ENCODE data around the gene VPS45. TPM values are rescaled to one million over a fixed set of nuclear protein-coding genes. Genes with fewer than 3 reads are reported as not detected.

Gene VPS45
- total and polyA plus RNA-seq, 2 of the 8 experiments (the other 6 are each of a cell fraction or from before 2014, with no cell fraction given): 19.1 to 27.6 TPM

- no peak overlapping the region for H2BK5ac ChIP-seq (ENCODE audit: low read depth, low read length)
- H3K27me3 ChIP-seq (replicated peaks in 1 of 4; ENCODE audit: control insufficient read depth in 3 of 4, extremely low read depth in 1 of 4, insufficient read depth in 3 of 4, low read length in 3 of 4): no peaks in the 10 kb centered on the region
- no peak overlapping the region for H3K23ac ChIP-seq (ENCODE audit: insufficient read length)
- no peak overlapping the region for H2BK15ac ChIP-seq (ENCODE audit: low read length)
- H3K9me3 ChIP-seq (ENCODE audit: insufficient read depth in 2 of 2, low read depth in 1 of 2, low read length in 1 of 2): no peaks in the 10 kb centered on the region
- no peak overlapping the region for H4K91ac ChIP-seq (replicated peaks; ENCODE audit: insufficient read length, low read length)
- H3K9ac ChIP-seq (replicated peaks in 1 of 4; ENCODE audit: extremely low read depth in 1 of 4, low read depth in 3 of 4, low read length in 3 of 4): no peak overlapping the region
- no peaks in the 10 kb centered on the region for H3K79me1 ChIP-seq (ENCODE audit: low read depth, low read length)
- ChIA-PET CTCF (ENCODE audit: partially characterized antibody) (interaction anchor here (1.2 to 1.6 kb wide), 2 partner anchors 11 to 109 kb away, joined by 4 to 5 read pairs; no protein-coding TSS in a partner anchor), POLR2A (ENCODE audit: partially characterized antibody) (interaction anchor here (1.0 to 1.5 kb wide), 3 partner anchors 19 to 296 kb away, joined by 3 to 6 read pairs (median 3); a partner anchor contains a TSS)
- no peak overlapping the region for H4K5ac ChIP-seq (ENCODE audit: insufficient read length, low read depth, low read length)
- no peak overlapping the region for H3K56ac ChIP-seq (replicated peaks; ENCODE audit: insufficient read length, low read depth, low read length)
- H2BK12ac ChIP-seq (ENCODE audit: low read depth, low read length): no peak overlapping the region
- no peak overlapping the region for H3K4ac ChIP-seq (replicated peaks; ENCODE audit: insufficient read length, low read depth, low read length)
- no peak overlapping the region for H3K4me2 ChIP-seq (ENCODE audit: insufficient read depth in 1 of 2, low read depth in 2 of 2, low read length in 2 of 2)
- H3K14ac ChIP-seq (ENCODE audit: insufficient read length): no peak overlapping the region
- no peak overlapping the region for H2AFZ ChIP-seq (ENCODE audit: low read length)
- no peak overlapping the region for H4K8ac ChIP-seq (ENCODE audit: extremely low read depth, insufficient read depth, low read length)
- no peaks in the 10 kb centered on the region for H3K79me2 ChIP-seq (ENCODE audit: control insufficient read depth in 1 of 2, insufficient read depth in 2 of 2, low read length in 2 of 2)
- no peak overlapping the region for H2BK120ac ChIP-seq (replicated peaks; ENCODE audit: low read depth, low read length)
- DNase-seq (ENCODE audit: low read depth in 1 of 2, low spot score in 2 of 2): no peak
- H3K4me1 ChIP-seq (replicated peaks in 1 of 4; ENCODE audit: control insufficient read depth in 3 of 4, insufficient read depth in 4 of 4, low read length in 3 of 4): peaks cover 0 to 3% (median 0%) of the 10 kb centered on the region in 4 experiments; a peak in 1 of 7 replicates
- H2BK20ac ChIP-seq (ENCODE audit: low read length): no peak overlapping the region
- WGBS, 2 experiments (ENCODE audit: extremely low coverage in 1 of 2, insufficient coverage in 1 of 2, insufficient read length in 1 of 2, insufficient replicate concordance in 2 of 2, low coverage in 1 of 2, low lambda C conversion rate in 2 of 2, missing lambda C conversion rate in 1 of 2): 98% methylated on average over 3 of the region's 3 CpGs; no CpG with 5 or more reads in 1 of the 2 experiments
- H3K36me3 ChIP-seq (ENCODE audit: control insufficient read depth in 2 of 4, insufficient read depth in 4 of 4, low read length in 3 of 4): no peaks in the 10 kb centered on the region
- no peak overlapping the region for H2AK5ac ChIP-seq (ENCODE audit: low read depth, low read length)
- no peaks in the 10 kb centered on the region for H3K23me2 ChIP-seq (ENCODE audit: low read depth, low read length)
- no peaks in the 10 kb centered on the region for H4K20me1 ChIP-seq (replicated peaks in 1 of 2; ENCODE audit: control insufficient read depth in 1 of 2, insufficient read depth in 2 of 2, low read length in 2 of 2)
- no peak overlapping the region for H3K27ac ChIP-seq (ENCODE audit: low read depth, low read length)
- H3K18ac ChIP-seq (ENCODE audit: extremely low read depth, low read length): no peak overlapping the region
- H3K4me3 ChIP-seq (ENCODE audit: extremely low read depth in 1 of 4, insufficient read depth in 2 of 4, low read depth in 3 of 4, low read length in 4 of 4): no peak overlapping the region
- FAIRE-seq: no peak
- TF ChIP-seq SIX5 (IDR thresholded peaks at IDR 0.05; ENCODE audit: low read depth, low read length) (no peak), FOSL1 (IDR thresholded peaks at IDR 0.05; ENCODE audit: insufficient read depth, low read depth, low read length) (no peak), EZH2 (IDR thresholded peaks at IDR 0.05; ENCODE audit: low read depth, low read length, severe bottlenecking) (no peak), KDM1A (IDR thresholded peaks at IDR 0.05; ENCODE audit: borderline replicate concordance, low read length) (no peak), POU5F1 (IDR thresholded peaks at IDR 0.05; ENCODE audit: low read depth, low read length) (no peak), JUND (IDR thresholded peaks at IDR 0.05; ENCODE audit: low read length) (no peak), YY1 (IDR thresholded peaks at IDR 0.05; ENCODE audit: low read depth, low read length) (no peak), TBP (IDR thresholded peaks at IDR 0.05; ENCODE audit: low read depth, low read length) (no peak), RNF2 (IDR thresholded peaks at IDR 0.05; ENCODE audit: borderline replicate concordance, low read depth, low read length, missing control alignments, poor library complexity, severe bottlenecking) (no peak), GTF2F1 (IDR thresholded peaks at IDR 0.05; ENCODE audit: borderline replicate concordance, low read depth, low read length) (no peak), SUZ12 (IDR thresholded peaks at IDR 0.05; ENCODE audit: low read length) (no peak), JUN (IDR thresholded peaks at IDR 0.05; ENCODE audit: low read depth, low read length) (no peak), CHD1 (IDR thresholded peaks at IDR 0.05; ENCODE audit: low read depth, low read length) (no peak), CHD2 (IDR thresholded peaks at IDR 0.05; ENCODE audit: low read length) (no peak), RFX5 (IDR thresholded peaks at IDR 0.05; ENCODE audit: borderline replicate concordance, low read depth, low read length) (no peak)
These were observed 115.5 kb downstream of the VPS45 start for GRCh38 chr1:150183061-150183460.

Measured in H1 (cell line).